GM21717 (cell line): ENCODE data around the gene MMADHC.
"Not testable (repeated sequence)": the region's sequence is repeated elsewhere in the genome, so short reads cannot be mapped to it uniquely, and the experiment has no call there.

Experiments used
- ATAC-seq: cut with Tn5 transposase; IDR thresholded peaks from one replicate; pipeline ENCODE4 v1.9.1; 2021; ENCODE audit warnings: mild to moderate bottlenecking, moderate library complexity; ENCODE audit not compliant: unreplicated experiment

The MMADHC gene

DNA sequence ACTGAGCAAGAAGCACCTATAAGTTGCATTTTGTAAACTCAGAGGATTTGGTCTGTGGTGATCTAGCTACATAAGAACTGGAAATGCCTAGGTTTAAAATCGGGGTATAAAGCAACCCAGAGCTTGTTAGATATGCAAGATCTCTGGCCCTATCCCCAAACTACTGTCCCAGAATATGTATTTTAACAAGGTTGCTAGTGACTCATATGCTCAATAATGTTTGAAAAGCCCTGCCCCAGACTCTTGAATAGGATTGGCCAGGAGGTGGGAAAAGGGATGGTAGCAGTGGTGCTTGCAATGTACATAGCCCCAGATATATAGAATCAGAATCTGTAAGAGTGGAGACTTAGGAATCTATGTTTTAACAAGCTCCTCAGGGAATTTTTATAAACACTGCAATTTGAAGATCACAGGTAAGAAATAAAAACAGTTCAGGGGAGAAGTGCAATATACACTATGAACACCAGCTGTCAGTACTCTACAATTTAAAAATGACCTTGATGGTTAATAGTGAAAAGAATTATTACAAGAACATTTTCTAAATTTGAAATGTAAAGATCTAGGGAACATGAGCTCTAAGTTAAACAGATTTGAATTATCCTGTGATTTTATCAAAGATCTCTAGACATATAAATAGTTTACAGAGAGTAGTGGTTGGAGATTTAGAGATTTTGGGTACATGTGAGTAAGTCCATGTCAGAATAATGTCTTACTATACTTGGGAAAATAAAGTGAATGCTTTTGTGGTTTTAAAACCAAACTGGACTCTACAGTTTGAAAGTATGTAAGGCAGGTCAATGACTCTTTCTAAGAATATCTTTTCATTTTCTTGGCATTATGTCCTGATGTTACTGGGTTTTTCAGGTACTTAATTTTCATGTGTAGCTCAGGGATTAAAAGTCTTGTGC lies 7.7 kb upstream of the MMADHC start:
- no peak for ATAC-seq

DNA sequence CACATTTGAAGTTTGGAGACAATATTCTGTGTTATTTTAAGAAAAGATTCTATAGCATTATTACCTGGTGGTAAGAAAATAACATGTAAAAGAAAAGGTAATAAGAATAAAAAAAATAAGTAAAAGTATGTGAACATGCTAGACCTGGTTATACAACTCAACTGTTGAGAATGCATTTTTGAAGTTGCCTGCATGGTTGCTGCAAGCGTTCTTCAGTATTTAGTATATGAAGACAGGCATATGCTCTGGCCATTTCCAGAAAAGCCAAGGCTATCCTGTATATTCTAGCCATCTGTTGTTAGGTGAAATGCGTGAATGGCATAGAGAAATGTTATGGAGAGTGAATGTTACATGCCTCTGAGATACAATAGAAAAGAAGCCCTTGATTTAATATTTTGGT lies 6.8 kb upstream of the MMADHC start:
- ATAC-seq: no peak

- peak; percentile 26 for ATAC-seq
Measured at GRCh38 chr2:149587950-149588487, 444 bp upstream of the MMADHC start.

DNA sequence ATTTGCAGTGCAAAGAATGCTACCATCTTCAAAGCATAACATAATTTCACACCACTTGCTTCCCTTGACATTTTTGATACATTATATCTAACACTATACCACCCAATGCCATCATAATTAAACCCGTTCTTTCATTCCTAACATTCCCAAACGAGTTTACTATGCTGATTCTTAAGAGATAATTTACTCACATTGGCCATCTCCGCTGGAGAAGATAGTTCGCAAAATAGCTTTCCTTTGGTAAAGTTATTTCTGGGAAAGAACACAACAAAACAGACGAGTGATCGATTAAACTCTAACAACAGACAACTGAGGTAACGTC lies 716 bp downstream of the MMADHC start:
- no peak for ATAC-seq

- no peak for ATAC-seq
Measured at GRCh38 chr2:149586063-149586462, 1.5 kb downstream of the MMADHC start.

DNA sequence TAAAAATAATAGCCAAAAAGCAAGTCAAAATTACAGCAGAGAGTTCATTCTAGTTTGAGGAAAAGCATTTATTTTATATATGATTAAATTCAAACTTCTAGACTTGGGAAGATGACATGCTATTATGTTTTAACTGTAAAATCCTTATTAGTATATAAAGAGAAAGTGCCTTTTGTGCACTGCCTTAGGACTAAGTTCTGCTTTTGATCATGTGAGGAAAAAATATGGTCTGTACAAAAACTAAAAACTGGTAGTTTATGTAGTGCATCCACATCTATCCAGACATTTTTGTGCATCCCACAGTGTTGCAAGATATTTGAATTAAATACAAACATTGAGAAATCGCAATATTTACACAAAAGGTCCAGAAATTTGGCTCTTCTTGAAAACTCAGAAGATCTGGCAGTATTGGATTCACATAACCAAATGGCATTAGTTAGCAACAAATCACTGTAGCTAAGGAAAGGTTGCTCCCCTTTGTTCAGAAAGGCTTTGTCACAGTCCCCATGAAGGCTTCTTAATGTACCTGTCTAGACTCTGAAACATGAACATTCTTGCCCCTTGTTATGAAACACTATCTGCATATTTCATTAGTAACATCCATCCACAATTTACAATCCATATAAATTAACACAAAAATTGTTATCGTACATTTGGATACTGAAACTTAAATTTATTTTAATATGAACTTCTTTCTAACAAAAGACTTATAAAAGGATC lies 2.2 kb downstream of the MMADHC start:
- no peak for ATAC-seq

- ATAC-seq: no peak
Measured at GRCh38 chr2:149579972-149580882, 7.3 kb downstream of the MMADHC start.

- ATAC-seq: no peak
Measured at GRCh38 chr2:149577269-149577668, 10.3 kb downstream of the MMADHC start.

DNA sequence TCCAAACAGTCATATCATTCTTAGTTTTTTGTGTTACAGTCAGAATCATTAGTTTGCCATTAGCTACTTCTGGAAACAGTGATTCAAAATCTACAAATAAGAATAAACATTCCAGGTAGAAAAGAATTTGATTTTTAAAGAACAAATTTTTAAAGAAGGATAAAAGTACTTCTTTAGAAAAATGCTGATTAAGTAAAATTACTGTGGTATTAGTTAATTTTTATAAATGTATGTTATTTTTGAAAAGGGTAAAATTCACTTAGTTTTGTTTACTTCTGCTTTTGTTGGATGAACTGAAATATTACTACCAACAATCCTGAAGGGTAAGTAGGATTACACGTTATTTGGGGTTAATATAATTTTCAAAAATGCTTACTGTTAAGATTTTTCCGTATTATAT lies 11.8 kb downstream of the MMADHC start:
- ATAC-seq: no peak

GRCh38 chr2:149575277-149575676 lies 12.3 kb downstream of the MMADHC start:
- ATAC-seq: no peak

GRCh38 chr2:149573760-149574159 lies 13.8 kb downstream of the MMADHC start:
- no peak for ATAC-seq

DNA sequence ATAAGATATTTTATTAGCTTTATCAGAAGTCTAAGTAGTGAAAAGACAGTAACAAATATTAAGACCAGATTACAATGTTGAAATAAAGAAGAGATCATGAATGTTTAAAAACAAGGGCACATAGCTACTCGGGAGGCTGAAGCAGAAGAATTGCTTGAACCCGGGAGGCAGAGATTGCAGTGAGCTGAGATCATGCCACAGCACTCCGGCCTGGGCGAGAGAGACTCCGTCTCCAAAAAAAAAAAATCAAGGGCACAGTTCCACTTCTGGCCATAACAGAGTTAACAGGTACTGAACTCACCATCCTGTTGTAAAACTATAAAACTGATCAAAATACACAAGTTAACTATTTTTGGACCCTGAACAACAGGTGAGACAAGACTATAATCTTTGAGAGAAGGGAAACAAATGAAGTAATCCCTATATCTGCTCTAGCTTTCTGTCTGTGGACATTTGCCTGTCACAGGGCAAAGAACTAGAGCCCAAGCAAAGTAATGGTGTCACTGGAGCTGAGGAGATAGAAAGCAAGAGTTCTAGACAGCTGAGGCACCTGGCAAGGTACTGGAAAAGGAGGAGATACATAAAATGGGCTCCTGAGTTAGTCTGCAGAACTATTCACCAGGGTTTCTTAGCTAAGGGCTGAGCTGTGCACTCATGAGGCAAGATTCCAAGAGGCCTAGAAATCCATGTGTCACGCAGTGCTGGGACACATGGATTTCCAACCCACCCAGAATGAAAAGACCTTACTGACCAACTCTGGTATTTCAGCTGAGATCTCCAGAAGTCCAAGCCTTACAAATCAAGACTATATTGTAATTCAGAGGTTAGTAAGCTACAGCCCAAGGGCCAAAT lies 15.2 kb downstream of the MMADHC start:
- ATAC-seq: no peak

GRCh38 chr2:149568138-149568537 lies 19.4 kb downstream of the MMADHC start:
- no peak for ATAC-seq

DNA sequence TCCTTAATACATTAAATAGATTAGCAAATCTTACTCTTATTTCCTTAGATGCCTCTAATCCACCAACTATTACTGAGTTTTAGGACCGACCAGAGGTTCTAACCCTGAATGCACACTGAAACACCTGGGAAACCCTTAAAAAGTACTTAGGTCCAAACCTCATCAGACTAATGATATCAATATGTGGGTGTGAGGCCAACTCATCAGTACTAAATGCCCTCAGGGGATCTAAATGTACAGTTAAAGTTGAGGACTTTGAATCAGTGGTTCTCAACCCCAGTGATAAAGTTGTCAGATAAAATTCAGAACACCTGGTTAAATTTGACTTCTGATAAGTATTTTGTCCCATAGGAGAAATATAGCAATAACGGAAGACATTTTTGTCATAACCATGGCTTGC lies 20.9 kb downstream of the MMADHC start:
- no peak for ATAC-seq

GRCh38 chr2:149565625-149566024 lies 21.9 kb downstream of the MMADHC start:
- not testable (repeated sequence) for ATAC-seq

GRCh38 chr2:149564983-149565382 lies 22.6 kb downstream of the MMADHC start:
- ATAC-seq: no peak

- ATAC-seq: no peak
Measured at GRCh38 chr2:149564097-149564496, 23.5 kb downstream of the MMADHC start.

GRCh38 chr2:149562324-149562723 lies 25.3 kb downstream of the MMADHC start:
- peak; percentile 72 for ATAC-seq

DNA sequence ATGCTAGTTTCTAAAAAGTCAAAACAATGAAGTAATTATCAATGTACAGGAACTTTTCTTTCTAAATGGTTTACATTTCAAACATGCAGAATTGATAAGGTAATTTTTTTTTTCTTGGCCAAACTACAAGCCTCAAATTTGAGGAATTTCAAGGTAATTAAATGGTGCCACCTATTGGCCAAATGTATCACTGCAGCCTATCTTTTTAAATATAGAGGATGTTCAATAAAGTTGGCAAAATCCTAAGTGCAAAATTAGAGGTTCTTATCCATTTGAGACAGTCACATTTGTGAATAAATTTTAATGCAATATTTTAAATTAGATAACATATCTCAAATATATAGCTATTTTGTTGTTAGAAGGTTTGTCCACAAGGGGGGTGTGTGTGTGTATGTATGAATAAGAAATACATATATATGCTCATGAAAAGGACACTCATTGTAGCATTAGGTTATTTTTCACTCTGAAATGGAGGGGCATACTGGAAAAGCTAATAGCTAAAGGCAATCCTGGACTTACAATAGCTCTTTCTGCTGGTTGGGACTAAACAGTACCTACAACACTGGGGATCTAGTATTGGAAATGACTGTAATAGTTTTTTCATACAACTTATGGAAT lies 26.2 kb downstream of the MMADHC start:
- no peak for ATAC-seq
